Central memory CD8-positive, alpha-beta T cell (primary cell): Measurements from ENCODE around the gene PACRG.
"Not testable (repeated sequence)": the region's sequence is repeated elsewhere in the genome, so short reads cannot be mapped to it uniquely, and the experiment has no call there.

Experiments
- ATAC-seq: fragments of 150-1000 bp; cut with Tn5 transposase; replicated peaks from 2 replicates; pipeline ENCODE4 v1.10.0; 2022; ENCODE audit warnings: mild to moderate bottlenecking, moderate FRiP score, moderate number of reproducible peaks; ENCODE audit not compliant: poor library complexity, severe bottlenecking; ENCODE audit errors: extremely low read depth
- DNase-seq, 2 donors: peaks; one replicate each; pipeline ENCODE4 v3.0.0; 2021; ENCODE audit warnings: low spot score in 2 of 2
- H3K27ac Mint-ChIP-seq: one replicate; pipeline ENCODE4 v1.8.0; 2022; ENCODE audit warnings: low read depth, mild to moderate bottlenecking, moderate library complexity, mixed read lengths
- H3K27me3 Mint-ChIP-seq: one replicate; pipeline ENCODE4 v1.8.0; 2022; ENCODE audit warnings: mixed read lengths
- H3K36me3 Mint-ChIP-seq: one replicate; pipeline ENCODE4 v1.8.0; 2022; ENCODE audit warnings: mild to moderate bottlenecking, moderate library complexity, mixed read lengths; ENCODE audit not compliant: insufficient read depth
- H3K4me1 Mint-ChIP-seq: one replicate; pipeline ENCODE4 v1.8.0; 2022; ENCODE audit warnings: mixed read lengths
- H3K4me3 Mint-ChIP-seq: one replicate; pipeline ENCODE4 v1.8.0; 2022; ENCODE audit warnings: mild to moderate bottlenecking, moderate library complexity, mixed read lengths
- H3K9me3 Mint-ChIP-seq: one replicate; pipeline ENCODE4 v1.8.0; 2022; ENCODE audit warnings: mixed read lengths

The PACRG gene

GRCh38 chr6:162973151-162973872, 245.5 kb downstream of the PACRG start:
- no peaks in the 10 kb centered on the region for H3K36me3 Mint-ChIP-seq
- ATAC-seq (no peak), DNase-seq (no peak)
- H3K4me1 Mint-ChIP-seq, result no peaks in the 10 kb centered on the region
- H3K9me3 Mint-ChIP-seq, result peaks cover 8% of the 10 kb centered on the region
- no peak overlapping the region for H3K27ac Mint-ChIP-seq
- H3K27me3 Mint-ChIP-seq, result peaks cover 7% of the 10 kb centered on the region
- no peak overlapping the region for H3K4me3 Mint-ChIP-seq

- Mint-ChIP-seq H3K4me3 (no peak overlapping the region), H3K9me3 (peaks cover 8% of the 10 kb centered on the region), H3K27me3 (peaks cover 7% of the 10 kb centered on the region), H3K27ac (no peak overlapping the region), H3K36me3 (no peaks in the 10 kb centered on the region), H3K4me1 (no peaks in the 10 kb centered on the region)
- ATAC-seq, result no peak
- DNase-seq, result no peak
Observed at GRCh38 chr6:162973980-162974379, 246.2 kb downstream of the PACRG start.

- Mint-ChIP-seq H3K4me1 (no peaks in the 10 kb centered on the region), H3K4me3 (no peak overlapping the region), H3K27me3 (peaks cover 7% of the 10 kb centered on the region), H3K36me3 (no peaks in the 10 kb centered on the region), H3K27ac (no peak overlapping the region), H3K9me3 (peaks cover 1% of the 10 kb centered on the region)
- DNase-seq, result no peak
- ATAC-seq, result no peak
Observed at GRCh38 chr6:162974685-162975084, 246.9 kb downstream of the PACRG start.

GRCh38 chr6:162976141-162976540, 248.4 kb downstream of the PACRG start:
- Mint-ChIP-seq H3K27ac (no peak overlapping the region), H3K4me1 (no peaks in the 10 kb centered on the region), H3K27me3 (peaks cover 7% of the 10 kb centered on the region), H3K9me3 (no peaks in the 10 kb centered on the region), H3K36me3 (no peaks in the 10 kb centered on the region), H3K4me3 (no peak overlapping the region)
- ATAC-seq, result no peak
- no peak for DNase-seq

- not testable (repeated sequence) for H3K4me3 Mint-ChIP-seq, DNase-seq, ATAC-seq, H3K36me3 Mint-ChIP-seq, H3K27me3 Mint-ChIP-seq, H3K27ac Mint-ChIP-seq, H3K4me1 Mint-ChIP-seq
- H3K9me3 Mint-ChIP-seq, result peaks cover 16% of the 10 kb centered on the region
Observed at GRCh38 chr6:162983234-162983633, 255.5 kb downstream of the PACRG start.

GRCh38 chr6:162998777-162999176, 271.0 kb downstream of the PACRG start:
- Mint-ChIP-seq H3K27ac (no peak overlapping the region), H3K27me3 (no peaks in the 10 kb centered on the region), H3K9me3 (no peaks in the 10 kb centered on the region), H3K4me3 (no peak overlapping the region), H3K36me3 (no peaks in the 10 kb centered on the region), H3K4me1 (no peaks in the 10 kb centered on the region)
- ATAC-seq, result no peak
- DNase-seq, result no peak

GRCh38 chr6:162999575-163000285, 272.0 kb downstream of the PACRG start:
- ATAC-seq (no peak), DNase-seq (no peak)
- Mint-ChIP-seq H3K27me3 (no peaks in the 10 kb centered on the region), H3K4me3 (no peak overlapping the region), H3K9me3 (peaks cover 6% of the 10 kb centered on the region), H3K4me1 (no peaks in the 10 kb centered on the region), H3K36me3 (no peaks in the 10 kb centered on the region), H3K27ac (no peak overlapping the region)

- H3K27ac Mint-ChIP-seq, result no peak overlapping the region
- no peaks in the 10 kb centered on the region for H3K27me3 Mint-ChIP-seq
- DNase-seq (no peak), ATAC-seq (no peak)
- no peak overlapping the region for H3K4me3 Mint-ChIP-seq
- H3K9me3 Mint-ChIP-seq, result peaks cover 6% of the 10 kb centered on the region
- H3K4me1 Mint-ChIP-seq, result no peaks in the 10 kb centered on the region
- H3K36me3 Mint-ChIP-seq, result no peaks in the 10 kb centered on the region
Observed at GRCh38 chr6:163001330-163001729, 273.6 kb downstream of the PACRG start.

GRCh38 chr6:163008186-163008585, 280.4 kb downstream of the PACRG start:
- DNase-seq (no peak), ATAC-seq (no peak)
- Mint-ChIP-seq H3K9me3 (peaks cover 9% of the 10 kb centered on the region), H3K4me1 (no peaks in the 10 kb centered on the region), H3K27me3 (no peaks in the 10 kb centered on the region), H3K27ac (no peak overlapping the region), H3K36me3 (peaks cover 2% of the 10 kb centered on the region), H3K4me3 (no peak overlapping the region)

- Mint-ChIP-seq H3K27ac (no peak overlapping the region), H3K36me3 (peaks cover 2% of the 10 kb centered on the region), H3K4me1 (no peaks in the 10 kb centered on the region), H3K27me3 (no peaks in the 10 kb centered on the region), H3K4me3 (no peak overlapping the region), H3K9me3 (peaks cover 9% of the 10 kb centered on the region)
- DNase-seq (no peak), ATAC-seq (no peak)
Observed at GRCh38 chr6:163008626-163009025, 280.9 kb downstream of the PACRG start.

GRCh38 chr6:163010145-163010544, 282.4 kb downstream of the PACRG start:
- no peaks in the 10 kb centered on the region for H3K4me1 Mint-ChIP-seq
- no peak for ATAC-seq
- H3K4me3 Mint-ChIP-seq, result no peak overlapping the region
- H3K9me3 Mint-ChIP-seq, result peaks cover 4% of the 10 kb centered on the region
- H3K27ac Mint-ChIP-seq, result no peak overlapping the region
- peaks cover 2% of the 10 kb centered on the region for H3K36me3 Mint-ChIP-seq
- no peaks in the 10 kb centered on the region for H3K27me3 Mint-ChIP-seq
- DNase-seq, result no peak

- no peak for ATAC-seq
- H3K4me1 Mint-ChIP-seq, result no peaks in the 10 kb centered on the region
- H3K27ac Mint-ChIP-seq, result no peak overlapping the region
- peaks cover 4% of the 10 kb centered on the region for H3K36me3 Mint-ChIP-seq
- no peak for DNase-seq
- H3K4me3 Mint-ChIP-seq, result no peak overlapping the region
- no peaks in the 10 kb centered on the region for H3K27me3 Mint-ChIP-seq
- H3K9me3 Mint-ChIP-seq, result peaks cover 15% of the 10 kb centered on the region
Observed at GRCh38 chr6:163014736-163015135, 287.0 kb downstream of the PACRG start.

GRCh38 chr6:163017801-163018200, 290.0 kb downstream of the PACRG start:
- no peak overlapping the region for H3K4me3 Mint-ChIP-seq
- DNase-seq, result no peak
- peaks cover 26% of the 10 kb centered on the region for H3K9me3 Mint-ChIP-seq
- H3K27me3 Mint-ChIP-seq, result peaks cover 13% of the 10 kb centered on the region
- H3K4me1 Mint-ChIP-seq, result no peaks in the 10 kb centered on the region
- peaks cover 1% of the 10 kb centered on the region for H3K36me3 Mint-ChIP-seq
- ATAC-seq, result no peak
- no peak overlapping the region for H3K27ac Mint-ChIP-seq
